Measurements from ENCODE around the gene HTT.

DNA sequence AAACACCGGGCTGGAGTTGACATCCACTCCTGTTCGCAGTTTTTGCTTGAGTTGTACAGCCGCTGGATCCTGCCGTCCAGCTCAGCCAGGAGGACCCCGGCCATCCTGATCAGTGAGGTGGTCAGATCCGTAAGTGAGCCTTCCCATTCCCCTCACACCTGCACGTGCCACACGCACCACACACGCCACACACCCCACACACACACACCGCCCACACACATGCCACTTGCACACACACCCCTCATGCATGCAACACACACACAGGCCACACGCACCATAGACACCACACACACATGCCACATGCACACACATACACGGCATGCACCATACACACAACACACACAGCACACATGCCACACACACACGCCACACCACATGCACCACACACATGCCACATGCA, 154.4 kb downstream of the HTT start:
- TF ChIP-seq, protein P1, sequence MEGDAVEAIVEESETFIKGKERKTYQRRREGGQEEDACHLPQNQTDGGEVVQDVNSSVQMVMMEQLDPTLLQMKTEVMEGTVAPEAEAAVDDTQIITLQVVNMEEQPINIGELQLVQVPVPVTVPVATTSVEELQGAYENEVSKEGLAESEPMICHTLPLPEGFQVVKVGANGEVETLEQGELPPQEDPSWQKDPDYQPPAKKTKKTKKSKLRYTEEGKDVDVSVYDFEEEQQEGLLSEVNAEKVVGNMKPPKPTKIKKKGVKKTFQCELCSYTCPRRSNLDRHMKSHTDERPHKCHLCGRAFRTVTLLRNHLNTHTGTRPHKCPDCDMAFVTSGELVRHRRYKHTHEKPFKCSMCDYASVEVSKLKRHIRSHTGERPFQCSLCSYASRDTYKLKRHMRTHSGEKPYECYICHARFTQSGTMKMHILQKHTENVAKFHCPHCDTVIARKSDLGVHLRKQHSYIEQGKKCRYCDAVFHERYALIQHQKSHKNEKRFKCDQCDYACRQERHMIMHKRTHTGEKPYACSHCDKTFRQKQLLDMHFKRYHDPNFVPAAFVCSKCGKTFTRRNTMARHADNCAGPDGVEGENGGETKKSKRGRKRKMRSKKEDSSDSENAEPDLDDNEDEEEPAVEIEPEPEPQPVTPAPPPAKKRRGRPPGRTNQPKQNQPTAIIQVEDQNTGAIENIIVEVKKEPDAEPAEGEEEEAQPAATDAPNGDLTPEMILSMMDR (IDR thresholded peaks at IDR 0.05 in 8 of 11, conservative IDR thresholded peaks at IDR 0.05 in 3 of 11): no peak
- no peak for TF ChIP-seq POLR2A (IDR thresholded peaks at IDR 0.05)
- no peak for TF ChIP-seq POLR2AphosphoS5 (IDR thresholded peaks at IDR 0.05)

All from spleen (tissue), 7 donors.